Measurements from ENCODE around the gene GPRC5B.

Gene GPRC5B

DNA sequence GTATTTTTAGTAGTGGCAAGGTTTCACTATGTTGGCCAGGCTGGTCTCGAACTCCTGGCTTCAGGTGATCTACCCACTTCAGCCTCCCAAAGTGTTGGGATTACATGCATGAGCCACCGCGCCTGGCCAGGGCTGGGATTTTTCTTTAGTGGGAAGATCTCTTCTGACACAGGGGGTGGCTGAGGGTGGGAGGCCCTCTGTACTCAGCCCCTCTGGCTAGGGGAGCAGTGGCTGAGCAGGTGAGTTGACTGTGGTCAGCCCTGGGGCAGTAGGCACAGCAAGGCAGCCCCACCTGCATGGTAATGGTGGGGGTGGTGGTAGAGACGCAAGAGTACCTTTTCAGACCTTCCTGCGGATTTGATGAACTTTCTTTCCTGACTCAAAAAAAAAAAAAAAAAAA, 12.3 kb upstream of the GPRC5B start:
- DNase-seq = no peak

DNA sequence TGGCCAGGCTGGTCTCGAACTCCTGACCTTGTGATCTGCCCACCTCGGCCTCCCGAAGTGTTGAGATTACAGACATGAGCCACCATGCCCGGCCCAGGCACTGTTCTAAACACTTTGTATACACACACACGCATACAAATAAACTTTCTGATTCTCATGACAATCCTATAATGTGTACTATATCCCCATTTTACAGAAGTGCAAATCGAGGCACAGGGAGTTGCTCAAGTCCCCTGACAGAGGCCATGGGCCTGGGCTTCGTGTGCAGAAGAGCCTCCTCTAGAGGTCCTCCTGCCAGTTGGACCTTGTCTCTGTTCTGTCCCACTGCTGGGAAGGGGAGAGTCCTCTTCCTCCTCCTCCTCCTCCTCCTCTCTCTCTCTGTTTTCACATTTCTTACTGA, 9.9 kb upstream of the GPRC5B start:
- DNase-seq = no peak

DNA sequence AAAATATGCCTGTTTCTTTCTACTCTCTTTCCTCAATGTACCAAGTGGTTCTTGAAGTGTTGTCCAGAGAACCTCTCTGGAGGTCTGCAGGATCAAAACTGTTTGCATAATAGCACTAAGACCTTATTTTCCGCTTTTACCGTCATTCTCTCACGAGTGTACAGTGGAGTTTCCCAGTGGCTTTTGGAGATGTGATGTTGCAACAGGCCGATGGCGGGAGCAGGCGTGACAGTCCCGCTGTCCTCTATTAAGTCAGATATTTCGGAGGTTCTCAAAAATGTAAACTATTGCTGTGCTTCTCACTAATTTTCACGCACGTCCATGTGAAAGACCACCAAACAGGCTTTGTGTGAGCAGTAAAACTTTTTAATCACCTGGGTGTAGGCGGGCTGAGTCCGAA, 8.3 kb upstream of the GPRC5B start:
- no peak for DNase-seq

DNA sequence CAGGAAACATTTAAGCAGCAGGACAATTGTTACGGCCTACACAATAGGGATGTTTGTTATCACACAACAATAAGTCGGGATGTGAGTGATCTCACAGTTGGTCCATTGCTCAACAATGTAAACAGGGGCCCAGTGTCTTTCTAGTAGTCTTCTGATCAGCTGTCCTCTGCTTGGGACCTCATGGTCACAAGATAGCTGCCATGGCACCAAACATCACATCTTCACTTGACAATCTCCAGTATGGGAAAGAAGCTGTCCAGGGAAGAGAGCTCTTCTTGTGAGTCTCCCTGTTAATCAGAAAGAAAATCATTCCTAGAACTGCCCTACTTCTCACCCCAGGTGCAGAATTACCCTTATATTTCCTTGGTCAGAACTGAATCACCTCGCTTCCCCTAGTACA, 6.3 kb upstream of the GPRC5B start:
- no peak for DNase-seq

DNA sequence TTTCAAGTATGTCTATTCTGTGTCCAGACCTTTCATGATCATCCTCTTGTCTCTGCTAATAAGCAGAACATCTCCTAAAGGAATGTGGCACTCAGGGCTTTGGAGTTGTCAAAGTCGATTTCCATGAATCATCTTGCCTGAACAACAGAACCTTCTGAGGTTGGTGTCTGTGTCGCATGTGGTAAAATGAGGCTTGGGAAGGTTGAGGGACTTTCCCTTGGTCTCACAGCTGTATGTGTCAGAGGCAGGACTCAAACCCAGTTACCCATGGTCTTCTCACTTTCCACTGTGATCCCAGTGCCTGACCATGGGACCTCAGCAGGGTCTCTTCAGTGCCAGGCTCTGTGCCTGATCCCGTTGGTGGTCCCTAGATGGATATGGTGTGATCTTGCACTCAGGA, 4.2 kb upstream of the GPRC5B start:
- no peak for DNase-seq

DNA sequence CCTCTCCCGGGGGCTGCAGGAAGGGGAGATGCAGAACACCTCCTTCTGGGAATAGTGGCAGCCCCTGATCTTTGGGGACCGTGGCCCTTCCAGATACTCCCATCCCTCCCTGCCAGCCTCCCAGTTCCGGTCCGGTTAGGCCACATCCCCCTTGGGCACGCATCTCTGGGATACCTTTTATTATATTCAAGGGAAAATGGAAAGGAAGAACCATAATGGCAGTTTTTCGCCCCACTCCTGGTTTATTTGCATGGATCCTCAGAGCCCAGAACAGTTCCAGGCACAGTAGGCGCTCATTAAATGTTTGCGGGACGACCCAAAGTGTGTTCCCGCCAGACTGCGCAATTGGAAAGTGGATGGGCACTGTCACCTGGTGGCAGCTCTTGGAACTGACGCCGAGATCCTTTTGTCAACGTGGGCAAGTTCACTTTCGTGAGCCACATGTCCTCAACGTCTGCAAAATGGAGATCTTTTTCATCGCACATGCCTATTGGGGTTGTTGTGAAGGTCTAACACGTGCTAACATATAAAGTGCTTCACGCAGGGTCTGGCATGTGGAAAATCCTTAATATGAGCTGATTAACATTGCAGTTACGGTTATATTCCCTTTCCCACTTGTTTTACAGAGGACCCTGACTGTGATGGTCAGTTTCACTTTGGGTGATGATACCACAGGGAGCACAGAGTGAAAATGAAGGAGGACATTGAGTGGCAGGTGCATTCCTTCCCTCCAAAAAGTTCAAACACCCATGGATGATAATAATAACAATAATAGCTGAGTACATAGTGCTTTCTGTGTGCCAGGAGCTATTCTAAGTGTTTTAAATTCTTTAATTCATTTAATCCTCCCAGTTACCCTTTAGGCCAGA, 1.7 kb upstream of the GPRC5B start:
- peak; percentile 68 for DNase-seq

DNA sequence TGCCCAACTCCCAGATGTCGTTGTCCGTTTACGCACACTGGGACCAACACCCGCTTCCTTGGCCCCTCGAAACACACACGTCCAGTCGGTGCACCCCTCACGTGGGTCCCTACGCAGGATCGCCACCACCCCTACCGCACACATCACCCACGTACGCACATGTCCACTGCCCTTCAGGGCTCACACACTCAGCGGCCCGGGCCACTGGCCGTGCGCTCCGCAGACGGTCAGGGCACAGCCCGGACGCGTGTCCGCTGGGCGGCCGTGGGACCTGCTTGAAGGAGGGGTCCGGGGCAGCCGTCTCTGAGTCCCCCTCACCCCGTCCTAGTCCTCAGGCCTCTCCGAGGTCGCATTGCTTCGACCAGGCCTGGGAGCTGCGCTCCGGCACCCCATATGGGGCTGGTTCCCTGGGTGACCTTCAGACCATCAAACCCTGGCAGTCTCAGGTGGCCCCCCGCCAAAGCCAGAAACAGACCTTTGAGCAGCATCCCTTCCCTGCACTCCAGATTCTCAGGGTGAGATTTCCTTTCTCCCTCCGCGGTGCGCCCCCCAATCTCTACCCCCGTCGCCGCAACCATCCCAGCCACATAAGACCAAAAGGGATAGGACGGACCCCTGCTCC, 914 bp upstream of the GPRC5B start:
- DNase-seq = no peak

DNA sequence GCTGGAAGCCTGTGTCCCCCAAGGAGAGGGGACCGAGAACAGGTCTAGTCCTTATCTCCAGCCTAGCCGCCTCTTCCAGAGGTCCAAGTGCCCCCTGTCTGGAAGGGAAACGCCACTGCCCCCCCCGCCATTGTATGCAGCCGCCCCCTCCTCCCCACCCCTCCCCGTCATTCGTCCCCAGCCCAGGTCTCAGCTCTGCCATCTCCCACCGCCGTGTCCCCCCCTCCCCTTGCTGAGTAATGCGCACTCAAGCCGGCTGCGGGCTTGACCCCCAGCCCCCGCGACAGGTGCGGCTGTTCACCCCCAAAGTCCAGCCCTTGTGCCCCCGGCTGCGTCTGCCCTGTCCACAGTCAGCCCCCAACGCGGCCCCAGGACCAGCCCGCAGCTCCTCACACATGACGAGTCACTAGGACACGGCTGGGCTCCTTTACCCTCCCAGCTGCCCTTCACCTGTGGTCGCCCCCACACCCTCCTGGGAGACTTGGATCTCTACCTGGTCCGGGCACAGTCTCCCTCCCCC, 622 bp downstream of the GPRC5B start:
- no peak for DNase-seq

DNA sequence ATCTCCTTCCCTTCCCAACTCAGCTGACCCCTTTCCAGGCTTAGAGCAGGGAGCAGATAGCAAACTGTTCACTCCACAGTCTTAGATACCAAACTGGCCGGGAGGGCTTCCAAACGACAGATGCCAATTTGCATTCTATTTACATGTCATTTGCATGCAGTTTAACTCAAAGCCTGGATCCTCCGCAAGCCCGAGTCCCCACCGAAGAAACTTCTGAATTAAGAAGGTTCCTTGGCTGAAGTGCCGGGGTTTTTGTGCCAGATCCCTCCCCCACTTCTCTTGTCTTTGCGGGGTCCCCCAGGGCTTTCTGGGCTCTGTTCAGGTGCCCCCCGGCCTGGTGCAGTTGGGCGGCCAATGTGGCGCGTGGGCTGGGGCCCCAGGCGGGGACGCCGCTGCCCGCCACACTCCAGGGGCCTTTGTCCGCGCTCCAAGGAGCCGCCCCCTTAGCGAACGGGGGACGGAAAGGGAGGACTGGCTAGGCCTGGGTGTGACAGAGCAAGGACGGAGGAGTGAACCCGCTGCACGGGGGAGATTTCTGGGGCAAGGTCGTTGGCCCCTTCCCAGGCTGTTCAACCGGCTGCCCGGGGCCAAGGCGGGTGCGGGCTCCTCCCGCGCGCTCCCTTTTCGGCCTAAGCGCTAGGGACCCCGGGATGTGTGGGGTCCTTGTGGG, 1.2 kb downstream of the GPRC5B start:
- no peak for DNase-seq

DNA sequence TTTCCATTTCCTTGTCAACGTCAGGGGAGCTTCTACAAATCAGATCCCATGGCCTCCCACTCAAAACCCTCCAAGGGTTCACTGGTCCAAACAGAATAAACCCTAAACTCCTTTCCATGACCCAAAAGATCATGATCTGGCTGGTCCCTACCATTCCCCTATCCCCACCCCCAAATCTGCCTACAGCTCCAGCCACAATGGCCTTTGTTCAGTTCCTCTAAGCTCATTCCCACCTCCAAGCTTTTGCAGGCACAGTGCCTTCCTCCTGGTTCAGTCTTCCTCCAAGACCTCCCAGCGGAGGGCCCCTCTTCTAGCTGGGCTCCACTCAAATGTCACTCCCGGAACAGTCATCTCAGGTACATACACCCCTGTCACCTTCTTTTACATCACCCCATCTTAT, 2.0 kb downstream of the GPRC5B start:
- DNase-seq = no peak

DNA sequence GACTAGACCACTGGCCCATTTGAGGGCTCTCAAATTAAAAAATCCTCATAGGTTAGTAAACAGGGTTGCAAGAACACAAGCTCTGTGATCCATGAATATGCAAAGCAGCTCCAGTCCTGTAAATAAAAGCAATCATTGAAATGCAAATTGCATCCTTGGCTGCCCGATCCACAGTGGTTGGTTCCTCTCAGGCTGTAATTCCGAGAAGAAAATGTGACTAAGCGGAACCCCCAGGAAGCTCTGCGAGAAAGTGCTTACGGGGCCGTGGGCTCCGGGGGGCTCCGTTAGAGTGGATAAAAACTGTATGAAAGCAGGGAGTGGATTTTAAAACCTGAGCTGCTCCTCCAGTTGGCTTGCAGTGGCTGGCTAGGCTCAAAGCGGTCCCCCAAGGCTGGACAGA, 2.5 kb downstream of the GPRC5B start:
- no peak for DNase-seq

DNA sequence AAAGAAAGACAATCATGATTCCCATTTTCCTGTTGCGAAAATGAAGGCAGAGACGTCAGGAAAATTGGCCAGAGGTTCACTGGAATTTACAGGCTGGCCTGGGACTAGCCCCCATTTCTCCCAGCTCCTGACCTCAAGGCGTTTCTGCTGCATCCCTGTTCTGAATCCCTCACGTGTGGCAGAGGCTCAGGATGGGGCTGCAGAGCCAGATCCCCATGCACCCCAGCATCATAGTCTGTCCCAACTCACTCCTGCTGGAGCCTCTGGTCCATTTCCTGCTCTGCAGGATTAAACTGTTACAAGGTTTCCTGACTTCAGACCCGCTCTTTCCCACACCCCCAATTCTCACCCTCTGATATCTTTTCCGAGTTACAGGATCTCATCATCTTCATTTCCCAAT, 2.9 kb downstream of the GPRC5B start:
- no peak for DNase-seq

DNA sequence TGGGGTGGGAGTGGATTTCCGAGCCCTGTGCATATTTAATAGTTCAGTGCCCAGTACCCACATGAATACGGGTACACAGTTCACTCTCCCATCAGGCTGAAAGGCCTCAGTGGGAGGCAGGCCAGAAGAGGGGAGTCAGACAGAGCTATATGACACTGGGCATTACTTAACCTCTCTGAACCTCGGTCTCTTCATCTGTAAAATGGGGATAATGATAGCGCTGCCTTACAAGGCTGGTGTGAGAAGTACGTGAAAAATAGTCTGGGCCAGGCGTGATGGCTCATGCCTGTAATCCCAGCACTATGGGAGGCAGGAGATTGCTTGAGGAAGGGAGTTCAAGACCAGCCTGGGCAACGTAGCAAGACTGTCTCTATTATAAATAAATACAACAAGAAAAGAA, 3.6 kb downstream of the GPRC5B start:
- DNase-seq = no peak

DNA sequence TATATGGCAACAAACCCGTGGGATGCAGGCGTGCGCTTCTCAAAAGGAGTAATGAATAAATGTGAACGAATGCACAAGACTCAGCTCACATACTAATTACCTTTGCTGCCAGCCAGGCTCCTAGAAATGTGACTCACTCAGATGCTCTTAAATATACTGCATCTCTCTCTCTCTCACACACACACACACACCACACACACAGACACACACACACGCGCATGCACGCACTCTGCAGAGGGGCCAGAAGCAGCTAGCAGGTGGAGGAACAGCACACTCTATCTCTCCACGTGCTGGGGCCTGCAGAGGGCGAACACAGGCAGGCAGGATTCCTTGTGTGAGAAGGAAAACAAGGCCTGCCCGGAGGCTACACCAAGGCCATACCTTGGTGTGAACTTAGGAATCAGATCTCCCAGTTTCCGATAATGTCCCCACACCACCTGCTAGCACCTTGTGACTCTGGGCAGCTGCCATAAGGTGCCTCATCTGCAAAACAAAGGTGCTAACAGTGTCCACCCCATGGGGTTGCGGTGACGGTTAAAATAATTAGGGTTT, 5.3 kb downstream of the GPRC5B start:
- no peak for DNase-seq

DNA sequence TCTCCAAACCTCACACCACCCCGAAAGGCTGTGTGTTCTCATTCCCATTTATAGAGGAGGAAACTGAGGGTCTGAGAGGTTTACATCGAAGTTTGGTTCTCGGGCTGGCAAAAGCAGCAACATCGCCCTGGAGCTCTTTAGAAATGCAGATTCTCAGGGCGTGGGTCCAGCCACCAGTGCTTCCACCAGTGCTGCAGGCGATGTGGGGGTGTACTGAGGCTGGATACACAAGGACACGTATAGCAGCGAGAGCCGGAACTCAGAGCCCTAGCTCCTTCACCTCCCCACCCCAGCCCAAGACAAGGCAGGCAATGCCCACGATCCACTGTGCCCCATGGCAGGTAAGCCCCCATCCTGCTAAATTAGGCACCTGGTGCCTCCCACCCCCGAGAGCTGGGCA, 5.9 kb downstream of the GPRC5B start:
- no peak for DNase-seq

DNA sequence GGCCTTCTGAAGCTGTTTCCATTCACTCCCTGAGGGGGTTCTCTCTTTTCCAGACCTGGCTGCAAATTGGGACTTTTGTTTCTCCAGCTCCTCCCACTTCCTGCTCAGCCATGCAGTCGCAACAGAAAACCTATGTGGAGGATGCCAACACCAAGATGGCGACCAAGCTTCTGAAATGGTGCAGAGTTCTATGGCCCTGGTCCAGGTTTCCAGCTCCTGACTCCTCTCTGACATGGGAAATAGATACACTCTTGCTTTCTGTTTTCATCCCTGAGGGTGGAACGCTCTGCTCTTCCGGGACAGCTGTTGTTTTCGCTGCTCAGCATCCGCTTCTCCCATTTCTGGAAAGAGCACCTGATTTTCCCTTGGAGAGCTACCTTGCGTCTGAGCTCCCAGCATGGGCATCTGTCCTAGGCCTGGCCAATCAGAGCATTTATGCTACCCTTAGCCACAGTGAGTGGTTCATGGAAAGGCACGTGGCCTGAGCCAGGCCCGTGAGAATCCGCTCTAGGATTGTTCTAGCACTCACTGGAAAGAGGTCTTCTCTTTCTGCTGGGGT, 8.1 kb downstream of the GPRC5B start:
- DNase-seq = no peak

DNA sequence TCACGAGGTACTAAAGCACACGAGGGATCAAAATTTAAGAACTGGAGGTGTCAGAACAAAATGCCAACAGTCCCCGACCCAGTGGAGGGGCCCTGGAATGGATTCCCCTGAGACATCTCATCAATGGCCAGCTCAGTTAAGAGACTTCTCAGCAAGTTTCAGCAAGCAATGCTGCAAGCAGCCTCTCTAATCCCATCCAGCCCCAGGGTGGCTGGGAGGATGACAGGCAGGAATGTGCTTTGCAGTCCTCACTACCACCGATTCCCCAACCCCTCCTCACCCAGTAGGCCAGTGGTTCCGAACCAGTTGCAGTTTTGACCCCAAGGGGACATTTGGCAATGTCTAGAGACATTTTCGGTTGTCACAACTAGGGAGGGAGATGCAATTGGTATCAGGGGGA, 8.7 kb downstream of the GPRC5B start:
- no peak for DNase-seq

DNA sequence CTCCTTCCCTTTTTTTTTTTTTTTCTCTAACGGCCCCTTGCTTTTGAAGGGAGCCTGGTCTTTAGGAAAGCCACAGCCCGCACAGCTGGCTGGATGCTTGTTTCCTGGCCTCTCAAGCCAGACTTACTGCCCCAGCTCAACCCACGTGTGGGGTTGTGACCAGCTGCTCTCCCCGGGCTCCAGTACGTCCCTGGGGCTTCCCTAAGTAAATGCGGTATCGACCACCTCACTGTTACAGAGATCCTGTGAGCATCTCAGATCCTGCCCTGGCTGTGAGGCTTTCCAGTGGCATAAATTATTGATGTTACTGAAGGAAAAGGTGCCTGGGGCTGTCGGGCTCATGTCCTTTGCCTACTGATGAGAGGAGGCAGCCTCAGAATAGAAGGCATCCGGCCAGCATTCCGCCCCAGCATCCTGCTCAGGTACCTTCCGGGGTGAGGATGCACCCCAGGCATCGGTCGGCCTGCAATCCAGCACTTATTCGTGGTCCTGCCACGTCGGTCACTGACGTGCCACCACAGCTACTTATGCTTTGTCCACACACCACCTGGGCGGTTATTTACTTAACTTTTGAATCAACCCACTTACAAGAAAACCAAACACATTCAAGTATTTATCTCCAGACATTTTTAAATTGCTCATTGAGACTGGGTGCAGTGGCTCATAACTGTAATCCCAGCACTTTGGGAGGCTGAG, 9.6 kb downstream of the GPRC5B start:
- DNase-seq = no peak

DNA sequence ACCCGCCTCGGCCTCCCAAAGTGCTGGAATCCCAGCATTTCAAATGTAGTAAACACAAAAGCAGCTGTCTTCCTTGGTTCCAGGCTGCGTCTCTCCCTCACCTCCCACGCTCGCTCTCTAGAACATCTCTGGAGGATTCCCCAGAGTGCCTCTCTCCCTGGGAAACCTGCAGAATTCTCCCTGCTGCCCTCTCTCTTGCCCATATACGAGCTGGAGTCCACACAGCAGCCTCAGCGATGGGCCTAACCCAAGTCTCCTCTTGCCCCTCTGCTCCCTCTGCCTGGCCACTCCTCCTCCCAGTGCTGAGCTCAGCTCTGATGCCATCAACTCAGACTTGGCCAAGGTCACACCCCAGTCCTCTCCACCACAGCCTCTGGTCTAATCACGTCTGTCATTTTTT, 10.6 kb downstream of the GPRC5B start:
- no peak for DNase-seq

DNA sequence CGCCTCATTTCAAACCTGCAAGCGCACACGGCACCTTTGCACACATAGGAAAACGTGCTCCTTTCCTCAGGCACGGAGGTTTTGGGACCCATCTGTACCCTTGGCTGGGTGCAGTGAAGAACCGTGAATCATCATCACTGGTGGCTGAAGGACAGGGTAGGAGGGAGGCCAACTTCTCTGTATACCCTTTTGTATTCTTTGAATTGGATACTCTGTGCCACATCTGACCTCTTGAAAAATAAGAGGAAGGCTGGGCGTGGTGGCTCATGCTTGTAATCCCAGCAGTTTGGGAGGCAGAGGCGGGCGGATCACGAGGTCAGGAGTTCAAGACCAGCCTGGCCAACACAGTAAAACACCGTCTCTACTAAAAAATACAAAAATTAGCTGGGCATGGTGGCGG, 11.7 kb downstream of the GPRC5B start:
- no peak for DNase-seq

DNA sequence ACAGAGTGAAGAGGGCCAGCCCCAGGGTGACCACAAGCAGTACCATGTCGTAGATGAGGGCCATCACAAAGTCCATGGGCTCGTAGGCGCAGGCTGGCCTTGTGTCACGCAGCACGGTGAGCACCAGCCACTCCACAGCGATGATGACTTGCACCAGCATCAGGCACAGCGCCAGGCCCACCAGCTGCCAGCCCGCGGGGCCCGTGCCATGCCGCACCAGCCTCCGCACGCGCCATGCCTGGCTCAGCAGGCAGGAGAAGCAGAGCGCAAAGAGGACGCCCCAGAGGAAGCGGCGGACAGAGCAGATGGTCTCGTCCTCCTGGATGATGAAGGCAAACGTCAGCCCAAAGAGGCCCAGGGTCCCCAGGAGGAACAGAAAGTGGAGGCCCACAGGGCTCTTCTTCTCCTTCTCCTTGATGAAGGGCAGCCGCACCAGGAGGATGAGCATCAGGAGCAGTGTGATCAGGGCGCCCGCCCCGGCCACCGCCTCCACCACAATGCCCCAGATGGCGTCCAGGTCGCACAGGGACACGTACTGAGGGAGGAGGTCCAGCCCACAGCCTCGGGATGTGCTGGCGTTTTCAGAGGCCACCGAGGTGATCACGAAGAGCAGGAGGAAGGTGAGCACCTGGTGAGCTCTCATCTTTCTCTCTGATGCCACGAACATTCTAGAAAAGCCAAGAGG, 12.3 kb downstream of the GPRC5B start:
- no peak for DNase-seq

DNA sequence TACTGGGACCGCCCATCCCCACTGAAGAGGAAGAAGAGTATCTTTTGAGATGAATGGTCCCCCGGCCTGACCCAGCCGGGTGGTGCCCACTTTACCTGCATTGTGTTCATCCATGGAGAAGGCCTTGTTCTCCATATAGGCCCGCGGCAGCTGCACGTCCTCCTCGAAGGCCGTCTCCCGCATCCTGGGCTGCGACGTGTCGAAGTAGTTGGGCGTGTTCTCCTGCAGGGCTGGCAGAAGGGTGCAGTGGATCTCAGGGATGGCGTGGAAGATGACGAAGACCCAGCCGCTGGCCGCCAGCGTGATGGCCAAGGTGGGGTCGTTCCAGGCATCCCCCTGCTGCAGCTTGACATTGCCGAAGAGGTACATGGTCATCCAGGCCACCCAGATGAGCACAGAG, 12.9 kb downstream of the GPRC5B start:
- DNase-seq = no peak

Data from T1000 (cell line).